GM12864 (cell line): Measurements from ENCODE around the gene KLHL25.

Experiments used
- DNase-seq: peaks from one replicate; pipeline ENCODE4 v3.0.0-alpha.2; 2011; ENCODE audit warnings: low read depth
- H3K4me3 ChIP-seq: 2 replicates; pipeline ENCODE4 v1.5.1; 2011; ENCODE audit warnings: mild to moderate bottlenecking, low read depth, low read length, control low read depth
- TF ChIP-seq, protein P1 (sequence below): IDR thresholded peaks from 2 replicates; pipeline ENCODE4 v1.5.1; 2011; ENCODE audit warnings: low read depth, mild to moderate bottlenecking, moderate library complexity, low read length, control low read depth, inconsistent platforms; ENCODE audit errors: missing control alignments

The KLHL25 gene

GRCh38 chr15:85770096-85771041, 24.4 kb downstream of the KLHL25 start:
- no peak overlapping the region for H3K4me3 ChIP-seq
- TF ChIP-seq, protein P1, sequence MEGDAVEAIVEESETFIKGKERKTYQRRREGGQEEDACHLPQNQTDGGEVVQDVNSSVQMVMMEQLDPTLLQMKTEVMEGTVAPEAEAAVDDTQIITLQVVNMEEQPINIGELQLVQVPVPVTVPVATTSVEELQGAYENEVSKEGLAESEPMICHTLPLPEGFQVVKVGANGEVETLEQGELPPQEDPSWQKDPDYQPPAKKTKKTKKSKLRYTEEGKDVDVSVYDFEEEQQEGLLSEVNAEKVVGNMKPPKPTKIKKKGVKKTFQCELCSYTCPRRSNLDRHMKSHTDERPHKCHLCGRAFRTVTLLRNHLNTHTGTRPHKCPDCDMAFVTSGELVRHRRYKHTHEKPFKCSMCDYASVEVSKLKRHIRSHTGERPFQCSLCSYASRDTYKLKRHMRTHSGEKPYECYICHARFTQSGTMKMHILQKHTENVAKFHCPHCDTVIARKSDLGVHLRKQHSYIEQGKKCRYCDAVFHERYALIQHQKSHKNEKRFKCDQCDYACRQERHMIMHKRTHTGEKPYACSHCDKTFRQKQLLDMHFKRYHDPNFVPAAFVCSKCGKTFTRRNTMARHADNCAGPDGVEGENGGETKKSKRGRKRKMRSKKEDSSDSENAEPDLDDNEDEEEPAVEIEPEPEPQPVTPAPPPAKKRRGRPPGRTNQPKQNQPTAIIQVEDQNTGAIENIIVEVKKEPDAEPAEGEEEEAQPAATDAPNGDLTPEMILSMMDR = no peak
- DNase-seq = no peak

GRCh38 chr15:85769182-85769900, 25.4 kb downstream of the KLHL25 start:
- no peak overlapping the region for H3K4me3 ChIP-seq
- TF ChIP-seq, protein P1 = no peak
- no peak for DNase-seq

GRCh38 chr15:85768595-85769168, 26.0 kb downstream of the KLHL25 start:
- DNase-seq = no peak
- TF ChIP-seq, protein P1 = no peak
- H3K4me3 ChIP-seq = no peak overlapping the region

DNA sequence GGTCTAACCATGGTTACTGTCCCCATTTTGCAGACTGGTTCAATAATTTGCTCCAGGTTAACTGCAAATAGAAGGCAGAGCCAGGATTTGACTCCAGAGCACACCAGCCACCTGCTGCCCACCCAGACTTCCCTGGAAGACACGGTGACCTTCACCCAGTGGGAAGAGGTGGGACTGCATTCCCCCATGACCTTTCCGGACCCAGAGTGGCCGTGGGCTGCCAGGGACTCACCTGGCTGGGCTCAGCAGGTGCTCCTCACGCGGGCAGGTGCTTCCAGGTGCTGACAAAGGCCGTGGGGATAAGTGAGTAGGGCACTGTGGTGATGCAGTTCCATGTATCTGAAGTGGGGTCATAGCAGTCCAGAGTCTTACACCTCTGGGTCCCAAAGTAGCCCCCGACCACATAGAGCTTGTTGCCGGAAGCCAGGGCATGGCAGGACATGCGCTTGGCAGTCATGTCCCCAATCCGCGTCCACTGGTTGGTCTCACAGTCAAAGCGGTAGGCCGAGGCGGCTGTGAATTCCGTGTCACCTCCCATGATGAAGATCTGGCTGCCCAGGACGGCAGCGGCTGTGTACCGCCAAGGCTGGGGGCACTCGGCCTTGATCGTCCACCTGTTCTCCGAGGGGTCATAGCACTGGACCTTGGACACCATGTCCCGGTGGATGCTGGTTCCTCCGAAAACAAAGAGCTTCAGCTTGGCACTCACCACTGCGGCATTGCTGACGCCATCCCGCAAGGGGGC, 26.8 kb downstream of the KLHL25 start:
- TF ChIP-seq, protein P1 = no peak
- H3K4me3 ChIP-seq = no peak overlapping the region
- DNase-seq = no peak

DNA sequence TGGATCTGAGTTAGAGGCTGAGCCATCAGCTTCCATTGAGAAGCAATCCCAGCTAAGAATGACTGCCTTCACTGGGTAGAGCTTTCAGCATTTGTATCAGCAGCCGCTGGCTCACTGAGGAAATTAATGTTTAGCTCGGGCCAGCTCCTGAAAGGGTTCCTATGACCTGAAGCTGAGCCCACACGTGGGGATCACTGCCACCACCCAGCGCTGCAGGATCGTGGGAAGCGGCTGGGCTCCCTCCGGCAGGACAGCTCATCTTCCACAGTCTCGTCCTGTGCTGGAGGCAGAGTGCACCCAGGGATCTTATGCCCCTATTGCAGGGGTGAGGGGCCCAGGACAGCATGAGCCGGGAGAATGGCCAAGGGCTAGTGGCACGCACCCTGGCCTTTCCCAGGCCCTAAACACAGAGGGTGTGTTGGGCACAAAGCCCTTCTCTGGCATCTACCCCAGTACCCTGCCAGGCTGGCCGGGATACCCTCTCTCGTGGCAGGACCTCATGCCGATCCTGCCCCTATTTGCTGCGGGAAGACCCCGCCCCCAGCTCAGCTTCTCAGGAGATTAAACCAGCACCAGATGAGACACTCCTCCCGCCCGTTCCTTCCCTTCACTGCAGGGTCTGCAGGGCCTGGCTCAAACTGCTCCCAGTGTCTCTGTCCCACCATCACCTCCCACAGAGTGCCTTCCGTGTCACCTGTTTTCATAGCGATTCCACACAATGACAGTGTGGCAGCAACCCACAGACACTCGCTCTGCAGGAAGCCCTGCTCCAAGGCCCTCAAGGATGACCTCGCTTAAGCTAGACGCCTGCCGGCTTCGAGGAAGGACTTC, 28.5 kb downstream of the KLHL25 start:
- H3K4me3 ChIP-seq = no peak overlapping the region
- no peak for DNase-seq
- TF ChIP-seq, protein P1 = no peak
